HAP-1 (cell line): ENCODE data around the gene ZNF182.
"Not testable (repeated sequence)": the region's sequence is repeated elsewhere in the genome, so short reads cannot be mapped to it uniquely, and the experiment has no call there.

Experiments used
- DNase-seq, 2 experiments: peaks; one replicate each; pipeline ENCODE4 v3.0.0-alpha.2; 2016 to 2020; ENCODE audit warnings: low spot score in 2 of 2
- H3K27me3 ChIP-seq: fragments of 250-450 bp; sonication (Bioruptor Pico); 2 replicates; pipeline ENCODE4 v1.5.1; 2020; ENCODE audit warnings: low read depth, mild to moderate bottlenecking, moderate library complexity
- H3K36me3 ChIP-seq: fragments of 250-450 bp; sonication (Bioruptor Pico); replicated peaks from 2 replicates; pipeline ENCODE4 v1.5.1; 2020; ENCODE audit warnings: mild to moderate bottlenecking
- H3K4me1 ChIP-seq: fragments of 250-450 bp; sonication (Bioruptor Pico); 2 replicates; pipeline ENCODE4 v1.5.1; 2020; ENCODE audit warnings: mild to moderate bottlenecking
- H3K4me3 ChIP-seq: fragments of 250-450 bp; sonication (Bioruptor Pico); 2 replicates; pipeline ENCODE4 v1.5.1; 2020; ENCODE audit warnings: mild to moderate bottlenecking, moderate library complexity
- H3K9me3 ChIP-seq: fragments of 250-450 bp; sonication (Bioruptor Pico); 2 replicates; pipeline ENCODE4 v1.5.1; 2020; ENCODE audit warnings: mild to moderate bottlenecking, moderate library complexity
- in situ Hi-C: fragments of 300-500 bp; cut with MboI; formaldehyde crosslinking; loops from 3 replicates; pipeline ENCODE4 v1.14.3; 2020; ENCODE audit warnings: low sequenced_read_pairs, inconsistent platforms, mixed read lengths

ZNF182 gene

DNA sequence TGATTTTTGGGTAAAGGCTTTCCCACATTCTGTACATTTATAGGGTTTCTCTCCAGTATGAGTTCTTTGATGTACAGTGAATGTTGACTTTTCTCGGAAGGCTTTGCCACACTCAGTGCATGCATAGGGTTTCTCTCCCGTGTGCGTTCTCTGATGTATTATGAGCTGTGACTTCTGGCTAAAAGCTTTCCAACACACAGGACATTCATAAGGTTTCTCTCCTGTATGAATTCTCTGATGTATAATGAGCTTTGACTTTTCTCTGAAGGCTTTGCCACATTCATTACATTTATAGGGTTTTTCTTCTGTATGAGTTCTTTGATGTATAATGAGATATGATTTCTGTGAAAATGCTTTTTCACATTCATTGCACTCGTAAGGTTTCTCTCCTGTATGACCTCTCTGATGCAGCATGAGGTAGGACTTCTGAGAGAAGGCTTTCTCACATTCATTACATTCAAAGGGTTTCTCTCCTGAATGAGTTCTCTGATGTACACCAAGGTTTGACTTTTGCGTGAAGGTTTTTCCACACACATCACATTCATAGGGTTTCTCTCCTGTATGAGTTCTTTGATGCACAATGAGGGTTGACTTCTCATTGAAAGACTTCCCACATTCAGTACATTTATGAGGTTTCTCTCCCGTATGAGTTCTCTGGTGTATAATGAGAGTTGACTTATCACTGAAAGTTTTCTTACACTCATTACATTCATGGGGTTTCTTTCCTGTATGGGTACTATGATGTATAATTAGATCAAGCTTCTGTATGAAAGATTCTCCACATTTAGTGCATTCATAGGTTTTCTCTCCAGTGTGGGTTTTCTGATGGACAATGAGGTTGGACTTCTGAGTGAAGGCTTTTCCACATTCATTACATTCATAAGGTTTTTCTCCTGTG is 27.3 kb downstream of the ZNF182 start:
- Histone ChIP-seq H3K36me3 (peaks cover 48% of the 10 kb centered on the region), H3K4me3 (no peak overlapping the region), H3K9me3 (peaks cover 35% of the 10 kb centered on the region), H3K4me1 (no peaks in the 10 kb centered on the region), H3K27me3 (no peaks in the 10 kb centered on the region)
- DNase-seq = no peak
- in situ Hi-C loops = no loop called here

DNA sequence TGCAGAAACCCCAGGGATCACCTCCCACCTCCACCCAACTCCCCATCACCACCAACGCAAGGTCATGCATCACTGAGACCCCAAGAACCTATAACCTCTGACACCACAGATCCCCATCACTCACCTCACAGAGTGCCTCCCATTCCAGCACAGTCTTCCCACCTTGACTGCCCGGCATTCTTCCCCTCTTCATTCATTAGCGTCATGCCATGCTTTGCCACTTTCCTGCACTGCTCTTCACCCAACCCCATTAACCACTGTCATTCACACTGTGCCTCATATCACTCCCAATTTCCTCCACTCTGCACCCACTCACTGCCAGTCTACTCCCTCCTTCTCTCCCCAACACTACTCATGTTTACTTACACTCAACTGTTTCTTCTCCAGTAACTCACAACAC is 30.6 kb downstream of the ZNF182 start:
- in situ Hi-C loops = no loop called here
- peaks cover 17% of the 10 kb centered on the region for H3K36me3 ChIP-seq
- no peaks in the 10 kb centered on the region for H3K27me3 ChIP-seq
- no peak for DNase-seq
- peaks cover 22% of the 10 kb centered on the region for H3K9me3 ChIP-seq
- no peak overlapping the region for H3K4me3 ChIP-seq
- H3K4me1 ChIP-seq = no peaks in the 10 kb centered on the region

DNA sequence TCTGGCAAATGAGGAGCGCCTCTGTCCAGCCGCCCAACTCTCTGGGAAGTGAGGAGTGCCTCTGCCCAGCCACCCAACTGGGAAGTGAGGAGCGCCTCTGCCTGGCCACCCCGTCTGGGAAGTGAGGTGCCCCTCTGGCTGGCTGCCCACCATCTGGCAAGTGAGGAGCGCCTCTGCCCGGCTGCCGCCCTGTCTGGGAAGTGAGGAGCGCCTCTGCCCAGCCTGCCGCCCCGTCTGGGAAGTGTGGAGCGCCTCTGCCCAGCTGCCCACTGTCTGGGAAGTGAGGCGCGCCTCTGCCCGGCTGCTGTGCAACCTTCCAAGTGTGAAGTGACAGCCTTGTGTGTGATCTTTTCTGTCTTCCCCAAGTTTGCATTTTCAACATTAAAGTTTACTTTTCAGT is 38.3 kb downstream of the ZNF182 start:
- H3K9me3 ChIP-seq, H3K36me3 ChIP-seq: not testable (repeated sequence)

GRCh38 chrX:47961830-47962229 is 42.0 kb downstream of the ZNF182 start:
- DNase-seq, H3K4me3 ChIP-seq, in situ Hi-C loops, H3K9me3 ChIP-seq, H3K36me3 ChIP-seq, H3K4me1 ChIP-seq, H3K27me3 ChIP-seq: not testable (repeated sequence)

More for the DNA sequence above, 38.3 kb downstream of the ZNF182 start:
- H3K4me3 ChIP-seq, in situ Hi-C loops, DNase-seq, H3K4me1 ChIP-seq, H3K27me3 ChIP-seq: not testable (repeated sequence)

- H3K36me3 ChIP-seq = no peaks in the 10 kb centered on the region
- DNase-seq = no peak
- H3K4me3 ChIP-seq = no peak overlapping the region
- no peaks in the 10 kb centered on the region for H3K27me3 ChIP-seq
- no peaks in the 10 kb centered on the region for H3K9me3 ChIP-seq
- no peaks in the 10 kb centered on the region for H3K4me1 ChIP-seq
- in situ Hi-C loops = no loop called here
Observed at GRCh38 chrX:47960406-47960805, 43.4 kb downstream of the ZNF182 start.

- Histone ChIP-seq H3K9me3 (no peaks in the 10 kb centered on the region), H3K4me3 (no peak overlapping the region), H3K27me3 (no peaks in the 10 kb centered on the region), H3K36me3 (no peaks in the 10 kb centered on the region), H3K4me1 (no peaks in the 10 kb centered on the region)
- in situ Hi-C loops = no loop called here
- no peak for DNase-seq
Observed at GRCh38 chrX:47958761-47959342, 44.9 kb downstream of the ZNF182 start.

- H3K27me3 ChIP-seq, DNase-seq, in situ Hi-C loops: not testable (repeated sequence)
Observed at GRCh38 chrX:47958206-47958605, 45.6 kb downstream of the ZNF182 start.

DNA sequence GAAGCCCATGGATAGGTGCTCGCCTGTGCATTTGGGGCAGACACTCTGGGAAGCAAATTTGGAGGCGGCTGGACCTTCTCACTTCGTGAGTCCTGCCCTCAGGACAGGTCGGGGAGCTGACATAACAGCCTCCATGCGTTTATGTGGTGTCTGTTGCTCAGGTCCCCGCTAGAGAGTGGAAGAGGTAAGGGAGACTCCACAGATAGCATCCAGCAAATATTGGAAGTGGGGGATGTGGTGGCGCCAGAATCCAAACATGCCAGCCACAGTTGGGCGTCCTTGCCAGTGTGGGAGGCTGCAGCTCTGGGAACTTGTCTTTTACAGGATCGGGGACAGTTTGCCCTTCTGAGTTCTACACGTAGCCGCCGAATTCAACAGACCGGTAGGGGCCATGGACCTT is 47.8 kb downstream of the ZNF182 start:
- Histone ChIP-seq H3K9me3 (peaks cover 6% of the 10 kb centered on the region; the same call in 1 of the 2 replicates), H3K27me3 (no peaks in the 10 kb centered on the region), H3K4me1 (no peaks in the 10 kb centered on the region), H3K36me3 (no peaks in the 10 kb centered on the region), H3K4me3 (no peak overlapping the region)
- in situ Hi-C loops = no loop called here
- no peak for DNase-seq

More at GRCh38 chrX:47958206-47958605, 45.6 kb downstream of the ZNF182 start:
- not testable (repeated sequence) for H3K36me3 ChIP-seq, H3K9me3 ChIP-seq, H3K4me1 ChIP-seq, H3K4me3 ChIP-seq

GRCh38 chrX:47955295-47955694 is 48.5 kb downstream of the ZNF182 start:
- in situ Hi-C loops, H3K9me3 ChIP-seq, H3K4me3 ChIP-seq, H3K4me1 ChIP-seq, H3K36me3 ChIP-seq, DNase-seq, H3K27me3 ChIP-seq: not testable (repeated sequence)

DNA sequence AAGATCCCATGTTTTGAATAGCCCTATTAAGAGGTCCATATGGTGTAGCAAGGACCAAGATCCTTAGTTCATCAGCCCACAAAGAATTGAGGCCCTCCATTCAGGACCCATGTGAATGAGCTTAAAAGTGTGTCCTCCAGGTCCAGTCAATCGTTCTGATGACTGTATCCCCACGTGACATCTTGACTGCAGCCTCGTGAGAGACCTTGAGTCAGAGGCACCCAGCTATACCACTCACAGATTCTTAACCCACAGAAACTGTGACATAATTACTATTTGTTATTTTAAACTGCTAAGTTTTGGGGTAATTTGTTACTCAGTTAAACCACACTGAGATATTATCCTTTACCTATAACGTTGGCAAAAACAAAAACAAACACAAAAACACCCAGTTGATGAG is 62.4 kb downstream of the ZNF182 start:
- no peaks in the 10 kb centered on the region for H3K9me3 ChIP-seq
- no peaks in the 10 kb centered on the region for H3K36me3 ChIP-seq
- no peaks in the 10 kb centered on the region for H3K27me3 ChIP-seq
- in situ Hi-C loops = no loop called here
- no peak for DNase-seq
- H3K4me3 ChIP-seq = no peak overlapping the region
- no peaks in the 10 kb centered on the region for H3K4me1 ChIP-seq

DNA sequence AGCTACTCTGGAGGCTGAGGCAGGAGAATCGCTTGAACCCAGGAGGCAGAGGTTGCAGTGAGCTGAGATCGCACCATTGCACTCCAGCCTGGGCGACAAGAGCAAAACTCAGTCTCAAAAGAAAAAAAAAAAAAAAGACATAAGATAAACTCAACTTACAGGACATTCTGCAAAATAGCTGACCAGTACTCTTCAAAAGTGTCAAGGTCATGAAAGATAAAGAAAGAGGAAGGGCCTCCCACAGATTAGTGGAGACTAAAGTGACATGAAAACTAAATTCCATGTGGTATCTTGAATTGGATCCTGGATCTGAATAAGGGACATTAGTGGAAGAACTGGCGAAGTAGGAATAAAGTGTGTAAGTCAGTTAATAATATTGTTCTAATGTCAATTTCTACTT is 63.3 kb downstream of the ZNF182 start:
- Histone ChIP-seq H3K9me3 (no peaks in the 10 kb centered on the region), H3K4me1 (no peaks in the 10 kb centered on the region), H3K36me3 (no peaks in the 10 kb centered on the region), H3K27me3 (no peaks in the 10 kb centered on the region), H3K4me3 (no peak overlapping the region)
- DNase-seq = no peak
- in situ Hi-C loops = no loop called here

- in situ Hi-C loops = no loop called here
- no peaks in the 10 kb centered on the region for H3K9me3 ChIP-seq
- H3K36me3 ChIP-seq = no peaks in the 10 kb centered on the region
- H3K27me3 ChIP-seq = no peaks in the 10 kb centered on the region
- no peak for DNase-seq
- H3K4me3 ChIP-seq = no peak overlapping the region
- H3K4me1 ChIP-seq = no peaks in the 10 kb centered on the region
Observed at GRCh38 chrX:47936940-47937317, 66.9 kb downstream of the ZNF182 start.

DNA sequence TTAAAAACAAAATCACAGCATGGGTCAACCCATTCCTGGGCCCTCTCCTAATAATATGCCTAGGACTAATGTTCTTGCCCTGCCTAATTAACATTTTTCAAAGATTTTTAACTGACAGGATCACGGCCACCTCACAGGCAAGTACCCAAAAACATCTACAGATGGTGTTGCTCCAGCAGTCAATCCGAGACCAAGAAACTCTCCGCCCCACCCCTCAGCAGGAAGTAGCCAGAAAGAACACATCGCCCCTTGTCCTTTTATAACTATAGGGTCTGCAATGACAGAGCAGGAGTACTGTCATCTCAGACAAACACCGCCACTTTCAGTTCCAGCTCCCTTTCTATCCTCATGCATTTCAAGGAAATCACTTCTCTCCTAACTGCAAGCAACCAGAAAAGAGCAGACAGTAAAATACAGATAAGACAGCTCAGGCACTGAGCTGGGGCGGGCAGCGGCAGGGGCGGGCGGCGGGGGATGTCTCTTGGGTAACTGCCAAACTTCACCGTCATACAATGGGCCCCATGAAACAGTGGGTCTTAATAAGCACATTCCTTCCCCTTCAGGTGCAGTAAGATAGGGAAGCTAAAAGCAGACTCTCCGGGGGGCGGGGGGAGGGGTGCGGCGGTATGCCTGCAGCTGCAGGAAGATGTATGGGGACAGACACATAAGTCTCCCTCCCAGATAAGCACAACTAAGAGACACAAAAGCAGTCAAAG is 67.4 kb downstream of the ZNF182 start:
- no peak overlapping the region for H3K4me3 ChIP-seq
- DNase-seq = peak in 1 of 2 experiments; percentile 30

GRCh38 chrX:47933946-47934345 is 69.8 kb downstream of the ZNF182 start:
- Histone ChIP-seq H3K4me3 (no peak overlapping the region), H3K36me3 (no peaks in the 10 kb centered on the region), H3K27me3 (no peaks in the 10 kb centered on the region), H3K4me1 (no peaks in the 10 kb centered on the region), H3K9me3 (no peaks in the 10 kb centered on the region)
- in situ Hi-C loops = no loop called here
- DNase-seq = no peak

More for the DNA sequence above, 67.4 kb downstream of the ZNF182 start:
- no peaks in the 10 kb centered on the region for H3K36me3 ChIP-seq
- no peaks in the 10 kb centered on the region for H3K27me3 ChIP-seq
- no peaks in the 10 kb centered on the region for H3K4me1 ChIP-seq
- in situ Hi-C loops = no loop called here
- no peaks in the 10 kb centered on the region for H3K9me3 ChIP-seq
